Spleen (tissue), 7 donors: Measurements from ENCODE around the gene SIM2.

Experiments used
- CTCF ChIP-seq, 11 experiments: fragments of 200-600 bp in 7 of 11; fragments of 450-650 bp in 4 of 11; sonication (generic) in 4 of 11; IDR thresholded peaks in 8 of 11; conservative IDR thresholded peaks in 3 of 11; 1 replicate in 7 of 11; 2 replicates in 4 of 11; pipeline versions ENCODE4 v1.4.0 to v1.8.0; 2016 to 2021; ENCODE audit warnings: antibody characterized with exemption in 11 of 11, inconsistent platforms in 4 of 11, mild to moderate bottlenecking in 1 of 11
- POLR2A ChIP-seq, 3 donors: fragments of 450-650 bp; IDR thresholded peaks; one replicate each; pipeline ENCODE4 v1.5.1; 2017; ENCODE audit warnings: antibody characterized with exemption in 3 of 3, mild to moderate bottlenecking in 1 of 3
- donor health status: DM: no; HTN: no; CAD: no; lungs with moderate emphysema.
- donor health status: DM: no; HTN: no; CAD: no.
- donor health status: DM: no; HTN: no; CAD: no.

- TF ChIP-seq CTCF (IDR thresholded peaks at IDR 0.05 in 8 of 11, conservative IDR thresholded peaks at IDR 0.05 in 3 of 11) (no peak), POLR2A (IDR thresholded peaks at IDR 0.05) (no peak)
Measured at GRCh38 chr21:36732761-36733160, 33.8 kb downstream of the SIM2 start.
